HG02973 (cell line): ENCODE data around the gene IMPA2.

Experiments used
- ATAC-seq: cut with Tn5 transposase; IDR thresholded peaks from one replicate; pipeline ENCODE4 v1.9.1; 2021; ENCODE audit warnings: moderate library complexity; ENCODE audit not compliant: unreplicated experiment

Gene IMPA2

GRCh38 chr18:11987527-11987926 is 6.2 kb downstream of the IMPA2 start:
- ATAC-seq, result no peak

- ATAC-seq, result no peak
Measured at GRCh38 chr18:11989174-11989573, 7.9 kb downstream of the IMPA2 start.

- ATAC-seq, result no peak
Measured at GRCh38 chr18:11989966-11990380, 8.7 kb downstream of the IMPA2 start.

DNA sequence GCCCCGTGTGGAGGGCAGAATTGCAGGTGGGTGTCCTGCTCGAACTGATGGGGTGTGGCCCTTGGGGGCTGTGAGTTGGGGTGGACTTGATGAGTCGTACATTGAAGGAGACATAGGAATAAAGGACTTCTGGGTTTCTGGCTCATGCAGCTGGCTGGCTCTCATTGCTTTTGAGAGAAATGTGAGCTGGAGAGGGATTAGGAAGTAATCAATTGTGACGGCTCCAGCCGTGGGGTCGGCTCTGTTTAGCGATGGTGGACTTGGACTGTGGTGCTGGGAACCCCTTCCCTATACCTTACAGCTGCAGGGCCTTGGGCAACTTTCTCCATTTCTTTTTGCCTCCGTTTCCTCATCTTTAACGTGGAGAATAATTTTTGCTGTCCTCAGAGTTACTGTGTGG is 9.2 kb downstream of the IMPA2 start:
- ATAC-seq, result no peak

DNA sequence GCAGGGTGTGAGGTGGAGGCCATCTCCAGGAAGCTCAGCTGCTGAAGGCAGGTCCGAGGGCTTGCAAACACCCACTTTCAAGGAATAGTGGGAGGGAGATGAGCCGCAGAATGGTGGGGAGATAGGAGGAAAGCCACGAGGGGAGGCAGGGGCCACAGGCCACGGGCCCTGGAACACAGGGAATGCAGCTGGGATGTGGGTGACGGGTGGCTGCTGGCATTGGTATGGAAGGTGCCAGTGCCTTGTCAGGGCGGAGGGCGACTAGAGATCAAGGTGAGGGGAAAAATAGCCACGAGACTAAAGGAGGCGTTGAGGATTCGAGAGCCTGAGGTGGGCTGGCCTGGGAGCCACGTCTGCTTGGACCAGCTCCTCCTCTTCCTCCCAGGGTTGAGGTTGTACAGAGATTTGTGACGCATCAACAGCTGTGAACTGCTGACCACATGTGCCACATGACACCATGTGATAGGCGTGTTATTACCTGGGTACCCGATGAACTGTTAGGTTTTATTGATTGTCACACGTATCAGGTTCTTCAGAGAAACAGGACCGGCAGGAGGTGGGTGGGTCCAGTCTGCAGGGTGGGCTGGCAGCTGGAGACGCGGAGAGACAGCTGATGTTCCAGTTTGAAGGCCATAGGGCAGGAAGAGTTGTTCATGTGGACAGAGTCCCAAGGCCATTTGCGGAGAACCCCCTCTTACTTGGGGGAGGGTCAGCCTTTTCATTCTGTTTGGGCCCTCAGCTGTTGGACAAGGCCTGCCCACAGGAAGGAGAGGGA is 9.9 kb downstream of the IMPA2 start:
- ATAC-seq, result no peak

DNA sequence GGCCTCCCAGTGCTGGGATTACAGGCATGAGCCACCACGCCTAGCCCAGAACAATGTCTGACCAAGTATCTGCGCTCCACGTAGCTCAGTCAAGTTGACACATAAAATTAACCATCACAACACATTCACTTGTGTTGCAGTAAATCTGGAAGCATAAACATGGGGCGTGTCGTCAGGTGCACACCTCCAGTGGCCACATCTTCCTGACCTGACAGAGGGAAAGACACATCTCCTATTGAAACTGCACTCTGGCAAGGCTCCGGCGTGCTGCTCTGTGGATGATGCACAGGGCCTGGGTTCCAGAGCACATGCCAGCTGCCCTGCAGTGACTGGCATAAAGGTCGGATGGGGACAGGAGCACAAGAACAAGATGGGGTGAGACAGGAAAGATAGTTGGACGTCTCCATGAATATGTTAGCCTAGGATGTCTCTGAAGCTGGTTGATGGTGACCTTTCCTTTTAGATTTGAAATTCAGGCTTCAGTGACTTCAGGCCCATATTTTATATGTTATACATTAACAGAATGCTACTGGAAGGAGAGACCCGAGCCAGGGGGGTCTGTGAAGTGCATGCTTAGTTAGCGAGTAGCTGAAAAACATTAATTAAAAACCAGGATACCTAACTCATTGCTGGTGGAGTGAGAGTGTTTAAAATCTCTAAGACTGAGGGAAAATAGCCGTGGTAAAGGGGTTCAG is 10.9 kb downstream of the IMPA2 start:
- no peak for ATAC-seq

- ATAC-seq, result no peak
Measured at GRCh38 chr18:11993264-11993916, 12.1 kb downstream of the IMPA2 start.

DNA sequence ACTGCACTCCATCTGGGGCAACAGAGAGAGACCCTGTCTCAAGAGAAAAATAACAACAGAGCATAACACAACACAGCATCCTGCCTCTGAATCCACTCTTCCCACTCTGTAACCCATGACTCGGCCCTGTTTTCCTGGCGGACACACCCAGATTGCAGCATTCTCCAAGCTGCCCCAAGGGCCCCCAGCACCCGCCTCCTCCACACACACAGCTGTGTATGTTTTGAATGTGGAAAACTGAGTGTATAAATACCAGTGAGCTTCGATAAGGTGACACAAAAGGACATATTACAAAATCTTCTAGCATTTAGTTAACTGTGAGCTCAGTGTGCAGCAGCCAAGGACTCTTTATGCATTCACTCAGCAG is 13.0 kb downstream of the IMPA2 start:
- ATAC-seq, result no peak

GRCh38 chr18:11994703-11995444 is 13.6 kb downstream of the IMPA2 start:
- ATAC-seq, result no peak

GRCh38 chr18:11995445-11996189 is 14.3 kb downstream of the IMPA2 start:
- ATAC-seq, result peak; percentile 83

DNA sequence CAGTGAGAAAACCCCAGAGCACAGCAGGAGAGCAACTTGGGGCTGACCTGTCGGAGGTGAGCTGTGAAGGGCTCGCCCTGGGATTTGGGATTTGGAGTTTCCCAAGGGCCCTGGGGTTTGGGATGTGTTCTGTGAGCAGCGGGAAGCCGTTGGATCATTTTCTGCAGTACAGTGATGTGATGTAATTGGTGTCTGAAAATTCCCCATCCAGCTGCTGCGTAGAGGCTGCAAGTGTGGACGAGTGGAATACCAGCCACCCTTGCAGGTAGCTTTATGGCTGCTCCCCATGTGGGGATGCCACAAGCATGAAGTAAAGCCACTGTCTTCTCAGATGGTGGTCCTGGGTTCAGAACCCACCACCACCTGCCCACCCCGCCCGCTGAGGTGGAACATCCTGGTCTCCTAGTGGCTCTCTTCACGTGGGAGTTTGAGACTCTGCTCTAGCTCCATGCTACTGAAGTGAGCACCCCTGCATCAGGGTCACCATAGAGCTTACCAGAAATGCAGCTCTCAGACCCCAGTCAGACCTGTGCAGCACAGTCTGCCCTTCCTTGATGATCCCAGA is 15.0 kb downstream of the IMPA2 start:
- no peak for ATAC-seq

DNA sequence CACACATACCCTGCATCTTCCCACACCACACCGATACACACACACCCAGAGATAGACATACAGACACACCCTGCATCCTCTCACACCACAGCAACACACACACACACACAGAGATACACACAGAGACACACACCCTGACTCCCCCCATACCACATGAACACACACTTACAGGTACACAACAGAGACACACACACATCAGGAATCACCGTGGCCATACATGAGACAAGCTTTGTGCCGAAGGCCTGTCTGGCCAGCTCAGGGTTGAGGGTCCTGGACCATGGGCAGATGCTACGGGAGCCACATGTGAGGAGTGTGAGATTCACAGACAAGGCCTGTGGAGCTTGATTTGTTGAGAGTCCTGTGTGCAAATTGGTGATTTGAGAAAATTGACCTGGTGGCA is 15.6 kb downstream of the IMPA2 start:
- no peak for ATAC-seq

DNA sequence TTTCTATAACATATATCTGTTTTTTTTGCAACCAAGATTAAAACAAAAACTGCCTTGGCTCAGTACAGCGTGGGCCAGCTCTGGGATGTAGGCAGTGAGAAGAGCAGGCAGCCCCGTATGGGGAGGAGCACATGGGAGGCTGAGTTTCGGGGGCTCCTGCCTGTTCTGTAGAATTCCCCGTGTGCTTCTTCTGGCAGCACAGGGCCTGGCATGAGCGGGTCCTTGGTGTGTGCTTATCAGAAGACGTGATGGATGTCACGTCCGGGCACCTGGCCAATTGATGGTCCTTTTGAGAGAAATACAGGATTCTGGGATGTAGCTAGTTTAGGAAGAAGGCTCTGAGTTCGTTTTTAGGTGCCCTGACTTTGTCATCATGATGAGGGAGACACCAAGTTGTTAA is 16.2 kb downstream of the IMPA2 start:
- no peak for ATAC-seq

DNA sequence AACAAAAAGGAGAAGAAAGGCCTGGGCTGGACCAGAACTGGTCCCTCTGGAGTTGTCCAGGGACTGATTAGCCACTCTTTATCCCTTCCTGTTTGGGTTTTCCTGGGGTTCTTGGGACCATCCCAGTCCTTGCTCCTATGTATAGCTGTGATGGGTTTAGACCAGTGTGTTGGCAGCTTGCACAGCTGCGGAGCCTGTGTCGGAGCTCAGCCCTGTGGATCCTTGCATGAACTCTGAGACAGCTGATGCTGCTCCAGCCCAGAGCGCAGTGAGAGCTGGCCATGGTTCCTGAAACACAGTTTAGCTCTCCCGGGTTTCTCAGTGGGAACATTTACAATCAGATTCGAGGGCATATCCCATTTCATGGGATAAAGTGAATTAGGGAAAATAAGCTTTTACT is 16.9 kb downstream of the IMPA2 start:
- ATAC-seq, result no peak

DNA sequence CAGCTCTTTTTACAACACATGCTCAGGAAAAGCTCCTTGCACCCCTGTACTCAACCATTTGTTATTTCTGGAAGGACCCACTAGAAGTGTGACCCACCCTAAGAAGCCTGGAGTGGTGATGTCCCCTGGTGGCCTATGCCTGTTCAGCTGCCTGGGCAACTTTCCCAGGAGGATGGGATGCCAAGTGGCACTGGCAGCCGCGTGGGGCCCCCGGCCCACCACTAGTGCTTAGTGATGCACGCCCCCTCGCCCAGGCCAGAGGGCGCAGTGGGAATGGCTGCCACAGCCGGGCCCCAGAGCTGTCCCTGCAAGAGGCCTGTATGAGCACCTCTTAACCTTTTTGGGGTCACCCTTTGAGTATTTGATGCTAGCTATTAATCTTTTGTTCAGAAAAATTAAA is 18.1 kb downstream of the IMPA2 start:
- no peak for ATAC-seq

- no peak for ATAC-seq
Measured at GRCh38 chr18:12000072-12000659, 18.9 kb downstream of the IMPA2 start.

GRCh38 chr18:12001421-12001820 is 20.1 kb downstream of the IMPA2 start:
- no peak for ATAC-seq

GRCh38 chr18:12003894-12004293 is 22.6 kb downstream of the IMPA2 start:
- ATAC-seq, result no peak

GRCh38 chr18:12005538-12006487 is 24.5 kb downstream of the IMPA2 start:
- peak; percentile 81 for ATAC-seq
